ENCODE measurements around the gene GNAQ. TPM values are rescaled to one million over a fixed set of nuclear protein-coding genes. Genes with fewer than 3 reads are reported as not detected.

Gene GNAQ
- total and polyA plus RNA-seq, 2 of the 13 experiments (the other 11 are each of a cell fraction or from before 2014, with no cell fraction given) = 16.5 to 17.7 TPM

GRCh38 chr9:77851882-77852595, 179.6 kb downstream of the GNAQ start (continued):
- TF ChIP-seq ARID5B (CRISPR knock-in tag; IDR thresholded peaks at IDR 0.05) (0 out of 2 replicates have a peak, but pooled peaks have one; percentile 67), ZHX1 (CRISPR knock-in tag; IDR thresholded peaks at IDR 0.05; ENCODE audit: low read depth) (no peak), SPEN (CRISPR knock-in tag; IDR thresholded peaks at IDR 0.05; ENCODE audit: low read depth) (no peak), REST (IDR thresholded peaks at IDR 0.05; ENCODE audit: borderline replicate concordance in 1 of 2, low read depth in 1 of 2, low read length in 2 of 2) (no peak), KLF15 (CRISPR knock-in tag; IDR thresholded peaks at IDR 0.05; ENCODE audit: borderline replicate concordance) (no peak), TCF7 (IDR thresholded peaks at IDR 0.05; ENCODE audit: low read depth) (peak; percentile 69), HMG20A (CRISPR knock-in tag; IDR thresholded peaks at IDR 0.05; ENCODE audit: borderline replicate concordance) (peak; percentile 70; the same call in 1 of the 2 replicates), ZNF329 (CRISPR knock-in tag; IDR thresholded peaks at IDR 0.05; ENCODE audit: low read depth) (no peak)
- TF ChIP-seq, protein P1, sequence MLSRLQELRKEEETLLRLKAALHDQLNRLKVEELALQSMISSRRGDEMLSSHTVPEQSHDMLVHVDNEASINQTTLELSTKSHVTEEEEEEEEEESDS (CRISPR knock-in tag; IDR thresholded peaks at IDR 0.05; ENCODE audit: borderline replicate concordance) = no peak
- TF ChIP-seq, protein P2, sequence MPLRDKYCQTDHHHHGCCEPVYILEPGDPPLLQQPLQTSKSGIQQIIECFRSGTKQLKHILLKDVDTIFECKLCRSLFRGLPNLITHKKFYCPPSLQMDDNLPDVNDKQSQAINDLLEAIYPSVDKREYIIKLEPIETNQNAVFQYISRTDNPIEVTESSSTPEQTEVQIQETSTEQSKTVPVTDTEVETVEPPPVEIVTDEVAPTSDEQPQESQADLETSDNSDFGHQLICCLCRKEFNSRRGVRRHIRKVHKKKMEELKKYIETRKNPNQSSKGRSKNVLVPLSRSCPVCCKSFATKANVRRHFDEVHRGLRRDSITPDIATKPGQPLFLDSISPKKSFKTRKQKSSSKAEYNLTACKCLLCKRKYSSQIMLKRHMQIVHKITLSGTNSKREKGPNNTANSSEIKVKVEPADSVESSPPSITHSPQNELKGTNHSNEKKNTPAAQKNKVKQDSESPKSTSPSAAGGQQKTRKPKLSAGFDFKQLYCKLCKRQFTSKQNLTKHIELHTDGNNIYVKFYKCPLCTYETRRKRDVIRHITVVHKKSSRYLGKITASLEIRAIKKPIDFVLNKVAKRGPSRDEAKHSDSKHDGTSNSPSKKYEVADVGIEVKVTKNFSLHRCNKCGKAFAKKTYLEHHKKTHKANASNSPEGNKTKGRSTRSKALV (CRISPR knock-in tag; IDR thresholded peaks at IDR 0.05) = no peak

Measured in HepG2 (cell line).